Tibial artery (tissue), 4 donors: ENCODE results near the gene SIGLEC6.

Source experiments
- DNase-seq, 2 donors: peaks; one replicate each; pipeline ENCODE4 v3.0.0-alpha.2; 2019
- H3K27ac ChIP-seq, 2 donors: fragments of 200-600 bp; sonication (generic) in 1 of 2; 1 replicate in 1 of 2; 2 replicates in 1 of 2; pipeline ENCODE4 v1.5.1; 2018 to 2019; ENCODE audit warnings: mild to moderate bottlenecking in 1 of 2
- H3K27me3 ChIP-seq, 2 donors: fragments of 200-600 bp; sonication (generic) in 1 of 2; one replicate each; pipeline versions ENCODE4 v1.5.1 to v1.6.0; 2016 to 2019
- H3K36me3 ChIP-seq, 3 donors: fragments of 200-600 bp; sonication (generic) in 2 of 3; one replicate each; pipeline ENCODE4 v1.5.1; 2016 to 2019; ENCODE audit warnings: mild to moderate bottlenecking in 2 of 3
- H3K4me1 ChIP-seq, 4 donors: fragments of 200-600 bp; sonication (generic) in 2 of 4; 1 replicate in 3 of 4; 2 replicates in 1 of 4; pipeline ENCODE4 v1.5.1; 2016 to 2019
- H3K4me3 ChIP-seq, 2 donors: fragments of 200-600 bp; sonication (generic) in 1 of 2; 1 replicate in 1 of 2; 2 replicates in 1 of 2; pipeline ENCODE4 v1.5.1; 2018 to 2019; ENCODE audit warnings: mild to moderate bottlenecking in 2 of 2
- H3K9me3 ChIP-seq, 3 donors: fragments of 200-600 bp; sonication (generic) in 1 of 3; one replicate each; pipeline ENCODE4 v1.5.1; 2016 to 2019
- intact Hi-C: fragments of 100-400 bp; cut with DNase I; formaldehyde crosslinking; loops from one replicate; pipeline ENCODE4 v1.15.0; 2023; ENCODE audit warnings: low total_unique reads
- TF ChIP-seq, protein P1 (sequence below), 2 experiments: fragments of 200-600 bp in 1 of 2; fragments of 450-650 bp in 1 of 2; IDR thresholded peaks; one replicate each; pipeline ENCODE4 v1.5.1; 2017 to 2019; ENCODE audit warnings: antibody characterized with exemption in 2 of 2, mild to moderate bottlenecking in 1 of 2, moderate library complexity in 1 of 2

Gene SIGLEC6

DNA sequence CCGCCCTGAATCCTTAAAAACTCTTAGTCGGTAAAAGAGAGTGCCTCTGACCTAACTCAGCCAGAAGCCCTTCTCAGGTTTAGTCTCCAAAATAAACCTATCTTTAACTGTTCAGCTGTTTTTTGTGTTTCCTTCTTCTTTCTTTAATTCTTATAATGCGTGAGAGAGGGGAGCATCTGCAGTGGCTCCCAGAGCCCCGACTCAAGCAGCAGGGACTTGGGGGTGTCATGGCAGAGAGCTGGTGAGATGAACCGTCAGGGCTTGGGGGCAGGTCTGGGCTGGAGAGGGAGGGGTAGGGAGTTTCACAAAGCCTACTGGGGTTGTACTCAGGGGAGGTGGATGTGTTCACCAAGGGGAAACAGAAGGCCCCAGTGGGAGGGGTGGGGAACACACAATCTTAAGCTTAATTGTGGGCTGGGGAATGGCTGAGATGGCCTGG is 16.8 kb upstream of the SIGLEC6 start:
- Histone ChIP-seq H3K27me3 (peaks cover 0 to 29% of the 10 kb centered on the region in 2 donors), H3K9me3 (no peaks in the 10 kb centered on the region), H3K27ac (no peak overlapping the region), H3K4me3 (no peak overlapping the region), H3K36me3 (no peaks in the 10 kb centered on the region), H3K4me1 (no peaks in the 10 kb centered on the region)
- no peak for DNase-seq
- TF ChIP-seq, protein P1, sequence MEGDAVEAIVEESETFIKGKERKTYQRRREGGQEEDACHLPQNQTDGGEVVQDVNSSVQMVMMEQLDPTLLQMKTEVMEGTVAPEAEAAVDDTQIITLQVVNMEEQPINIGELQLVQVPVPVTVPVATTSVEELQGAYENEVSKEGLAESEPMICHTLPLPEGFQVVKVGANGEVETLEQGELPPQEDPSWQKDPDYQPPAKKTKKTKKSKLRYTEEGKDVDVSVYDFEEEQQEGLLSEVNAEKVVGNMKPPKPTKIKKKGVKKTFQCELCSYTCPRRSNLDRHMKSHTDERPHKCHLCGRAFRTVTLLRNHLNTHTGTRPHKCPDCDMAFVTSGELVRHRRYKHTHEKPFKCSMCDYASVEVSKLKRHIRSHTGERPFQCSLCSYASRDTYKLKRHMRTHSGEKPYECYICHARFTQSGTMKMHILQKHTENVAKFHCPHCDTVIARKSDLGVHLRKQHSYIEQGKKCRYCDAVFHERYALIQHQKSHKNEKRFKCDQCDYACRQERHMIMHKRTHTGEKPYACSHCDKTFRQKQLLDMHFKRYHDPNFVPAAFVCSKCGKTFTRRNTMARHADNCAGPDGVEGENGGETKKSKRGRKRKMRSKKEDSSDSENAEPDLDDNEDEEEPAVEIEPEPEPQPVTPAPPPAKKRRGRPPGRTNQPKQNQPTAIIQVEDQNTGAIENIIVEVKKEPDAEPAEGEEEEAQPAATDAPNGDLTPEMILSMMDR (IDR thresholded peaks at IDR 0.05) = no peak
- intact Hi-C loops = no loop called here

DNA sequence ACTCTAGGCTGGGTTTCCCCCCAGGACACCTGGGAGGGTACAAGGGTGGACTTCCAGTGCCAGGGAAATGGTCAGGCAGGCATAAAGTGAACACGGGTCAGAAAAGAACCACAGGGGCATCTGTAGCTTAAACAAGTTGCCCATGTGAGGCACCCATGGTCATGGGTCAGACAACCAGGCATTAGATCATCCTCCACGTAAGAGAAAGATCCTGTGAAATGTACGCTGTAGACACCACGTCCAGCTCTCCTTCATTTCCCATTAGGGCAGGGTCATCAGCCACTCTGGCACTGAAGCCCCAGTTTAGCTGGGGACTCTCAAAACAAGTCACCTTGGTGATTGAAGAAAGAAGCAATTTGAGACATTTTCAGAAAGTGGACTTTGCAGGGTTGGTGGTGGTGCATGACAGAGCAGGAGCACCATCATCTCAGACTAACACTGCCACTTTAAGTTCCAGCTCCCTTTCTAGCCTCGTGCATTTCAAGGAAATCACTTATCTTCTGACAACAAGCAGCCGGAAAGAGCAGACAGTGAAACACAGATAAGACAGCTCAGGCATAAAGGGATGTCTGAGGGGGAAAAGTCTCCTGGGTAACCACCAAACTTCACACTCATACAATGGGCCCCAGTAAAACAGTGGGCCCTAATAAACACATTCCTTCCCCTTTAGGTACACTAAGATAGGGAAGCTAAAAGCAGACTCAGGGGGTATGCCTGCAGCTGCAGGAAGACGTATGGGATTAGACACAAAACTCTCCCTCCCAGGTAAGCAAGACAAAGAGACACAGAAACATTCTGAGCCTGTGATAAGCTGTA is 16.1 kb upstream of the SIGLEC6 start:
- no peaks in the 10 kb centered on the region for H3K9me3 ChIP-seq
- H3K4me3 ChIP-seq = no peak overlapping the region
- no peak overlapping the region for H3K27ac ChIP-seq
- no peaks in the 10 kb centered on the region for H3K36me3 ChIP-seq
- H3K4me1 ChIP-seq = no peaks in the 10 kb centered on the region
- H3K27me3 ChIP-seq = peaks cover 0 to 29% of the 10 kb centered on the region in 2 donors
- no peak for DNase-seq
- TF ChIP-seq, protein P1 (IDR thresholded peaks at IDR 0.05) = no peak
- intact Hi-C loops = no loop called here

DNA sequence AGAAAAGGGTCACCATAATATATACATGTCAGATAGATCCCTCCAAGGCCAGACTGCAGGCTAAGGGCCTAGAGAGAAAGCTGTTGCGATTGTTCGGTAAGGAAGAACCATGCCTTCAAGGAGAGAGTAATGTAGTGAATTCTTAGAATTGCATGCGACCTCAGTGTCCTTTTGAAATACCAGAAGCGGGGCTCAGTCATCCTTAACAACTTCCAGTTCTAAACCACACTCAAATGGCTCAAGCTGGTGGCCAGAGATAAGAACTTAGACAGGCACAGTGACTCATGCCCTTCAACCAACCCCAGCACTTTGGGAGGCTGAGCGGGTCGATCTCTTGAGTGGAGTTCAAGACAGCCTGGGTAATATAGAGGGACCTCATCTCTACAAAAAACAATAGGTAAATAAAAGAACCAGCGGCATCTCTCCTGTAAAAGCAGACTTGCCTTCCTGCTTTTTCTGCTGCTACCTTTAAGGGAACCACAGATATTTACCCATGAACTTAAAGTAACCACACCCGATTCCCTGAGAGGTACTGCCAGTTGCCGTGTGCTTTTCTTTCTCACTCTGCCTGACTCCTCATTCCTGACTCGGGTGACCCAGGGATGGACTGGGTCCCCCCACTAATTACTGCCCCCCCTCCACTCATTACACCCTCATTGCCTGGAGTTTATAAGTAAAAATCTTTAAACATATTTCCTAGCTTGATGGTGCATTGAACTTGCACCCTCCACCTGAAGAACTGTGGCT is 15.4 kb upstream of the SIGLEC6 start:
- no peaks in the 10 kb centered on the region for H3K36me3 ChIP-seq
- TF ChIP-seq, protein P1 (IDR thresholded peaks at IDR 0.05) = no peak
- no peak for DNase-seq
- H3K4me1 ChIP-seq = no peaks in the 10 kb centered on the region
- no peaks in the 10 kb centered on the region for H3K9me3 ChIP-seq
- H3K27me3 ChIP-seq = peaks cover 0 to 29% of the 10 kb centered on the region in 2 donors
- intact Hi-C loops = no loop called here
- no peak overlapping the region for H3K27ac ChIP-seq
- H3K4me3 ChIP-seq = no peak overlapping the region

DNA sequence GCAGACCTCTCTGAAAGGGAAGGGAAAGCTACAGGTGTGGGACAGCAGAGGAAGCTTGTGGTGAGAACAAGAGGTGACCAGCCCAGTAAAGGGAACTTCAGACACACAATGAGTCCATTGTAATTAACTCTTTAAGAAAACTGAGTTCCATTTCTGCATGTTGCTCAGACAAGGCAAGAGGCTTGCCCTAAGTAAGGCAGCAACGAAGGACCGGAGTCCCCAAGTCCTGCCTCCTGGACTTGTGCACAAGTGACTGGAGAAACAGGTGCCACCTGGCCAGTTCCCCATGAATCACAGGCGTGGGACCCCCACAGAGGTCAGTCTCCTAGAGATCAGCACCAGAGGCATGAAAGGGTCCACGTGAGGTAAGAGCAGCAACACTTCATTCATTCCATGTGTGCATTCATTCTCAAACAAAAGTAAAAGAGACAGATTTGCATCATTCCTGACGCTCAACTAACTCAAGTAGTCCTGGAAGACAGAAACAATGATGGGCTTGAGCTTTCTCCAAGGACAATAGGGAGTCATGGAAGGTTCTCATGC is 14.7 kb upstream of the SIGLEC6 start:
- no peaks in the 10 kb centered on the region for H3K9me3 ChIP-seq
- H3K27me3 ChIP-seq = peaks cover 0 to 26% of the 10 kb centered on the region in 2 donors
- no peak for DNase-seq
- H3K4me1 ChIP-seq = no peaks in the 10 kb centered on the region
- no peak overlapping the region for H3K4me3 ChIP-seq
- H3K27ac ChIP-seq = no peak overlapping the region
- intact Hi-C loops = no loop called here
- H3K36me3 ChIP-seq = no peaks in the 10 kb centered on the region
- TF ChIP-seq, protein P1 (IDR thresholded peaks at IDR 0.05) = no peak

DNA sequence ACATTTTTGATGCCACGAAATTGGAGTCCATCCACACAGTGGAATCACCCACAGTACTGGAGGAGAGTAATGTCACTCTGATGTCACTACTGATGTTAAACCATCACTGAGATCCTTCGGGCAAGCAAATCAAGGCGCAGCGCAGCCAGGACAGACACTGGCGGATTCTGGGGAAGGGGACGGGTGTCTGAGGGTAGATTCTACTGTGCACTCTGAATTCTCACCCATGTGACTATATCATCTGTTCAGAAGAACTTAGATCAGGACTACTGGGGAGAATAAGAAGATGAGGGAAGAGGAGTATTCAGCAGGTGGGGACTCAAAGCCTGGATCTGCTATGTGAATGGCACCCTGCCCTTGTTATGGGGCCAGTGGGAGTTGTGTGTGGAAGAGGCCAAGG is 12.6 kb upstream of the SIGLEC6 start:
- Histone ChIP-seq H3K27ac (no peak overlapping the region), H3K4me1 (no peaks in the 10 kb centered on the region), H3K9me3 (no peaks in the 10 kb centered on the region), H3K4me3 (no peak overlapping the region), H3K36me3 (no peaks in the 10 kb centered on the region), H3K27me3 (peaks cover 0 to 12% of the 10 kb centered on the region in 2 donors)
- no peak for DNase-seq
- intact Hi-C loops = no loop called here
- TF ChIP-seq, protein P1 (IDR thresholded peaks at IDR 0.05) = no peak
